ENCODE data around the gene PRDM11.

PRDM11 gene

DNA sequence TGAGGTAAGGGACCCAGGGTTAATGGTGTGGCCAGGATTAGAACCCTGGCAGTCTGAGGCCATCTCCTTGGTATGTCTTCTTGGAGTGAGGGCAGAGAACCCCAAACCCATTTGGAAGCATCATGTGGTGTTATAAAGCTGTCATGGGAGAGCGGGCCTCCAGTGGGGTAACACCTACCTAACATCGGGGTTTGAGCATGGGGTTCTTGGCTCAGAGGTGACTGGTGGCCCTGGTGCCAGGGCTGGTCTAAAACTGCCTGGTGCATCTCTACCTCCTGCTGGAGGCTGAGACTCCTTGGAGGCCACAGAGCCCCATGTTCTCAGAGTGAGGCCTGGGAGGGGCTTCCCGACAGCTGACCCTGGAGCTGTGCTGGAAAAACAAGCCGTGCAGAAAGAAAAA lies 4.5 kb downstream of the PRDM11 start:
- no peak for ATAC-seq (ENCODE audit: insufficient read depth, low read depth)
- peaks cover 11% of the 10 kb centered on the region; the same call in 1 of the 2 replicates for H4K20me1 ChIP-seq (ENCODE audit: insufficient read depth, low read length)
- no peak overlapping the region for H3K9ac ChIP-seq (ENCODE audit: low read depth, low read length)
- no peaks in the 10 kb centered on the region for H3K36me3 ChIP-seq (ENCODE audit: insufficient read depth, low read length)
- H3K4me2 ChIP-seq (ENCODE audit: insufficient read depth, low read length), result no peak overlapping the region
- DNase-seq, result no peak
- no peak overlapping the region for H3K27ac ChIP-seq (ENCODE audit: low read length)
- H3K4me3 ChIP-seq (ENCODE audit: low read depth in 1 of 2, low read length in 2 of 2), result no peak overlapping the region
- peaks cover 5% of the 10 kb centered on the region for H3K27me3 ChIP-seq (ENCODE audit: insufficient read depth, low read length, poor library complexity)
- H3K9me3 ChIP-seq (ENCODE audit: insufficient read depth, low read length, severe bottlenecking), result no peaks in the 10 kb centered on the region
- TF ChIP-seq EZH2 (IDR thresholded peaks at IDR 0.05; ENCODE audit: borderline replicate concordance, low read depth, low read length, severe bottlenecking) (no peak), CTCF (IDR thresholded peaks at IDR 0.05; ENCODE audit: borderline replicate concordance, extremely low read depth, low read length, poor library complexity, severe bottlenecking) (no peak)
- no peak overlapping the region for H2AFZ ChIP-seq (ENCODE audit: low read depth, low read length)
- peaks cover 18% of the 10 kb centered on the region for H3K4me1 ChIP-seq (ENCODE audit: insufficient read depth, low read length)
- H3K79me2 ChIP-seq (ENCODE audit: insufficient read depth, low read length), result no peaks in the 10 kb centered on the region; the same call in 1 of the 2 replicates

- DNase-seq, result no peak
- Histone ChIP-seq H3K9ac (ENCODE audit: low read depth, low read length) (no peak overlapping the region), H2AFZ (ENCODE audit: low read depth, low read length) (no peak overlapping the region), H3K9me3 (ENCODE audit: insufficient read depth, low read length, severe bottlenecking) (no peaks in the 10 kb centered on the region), H3K27ac (ENCODE audit: low read length) (no peak overlapping the region), H3K4me2 (ENCODE audit: insufficient read depth, low read length) (no peak overlapping the region), H3K27me3 (ENCODE audit: insufficient read depth, low read length, poor library complexity) (no peaks in the 10 kb centered on the region), H3K36me3 (ENCODE audit: insufficient read depth, low read length) (no peaks in the 10 kb centered on the region), H4K20me1 (ENCODE audit: insufficient read depth, low read length) (peaks cover 16% of the 10 kb centered on the region; the same call in 1 of the 2 replicates), H3K4me3 (ENCODE audit: low read depth in 1 of 2, low read length in 2 of 2) (no peak overlapping the region), H3K79me2 (ENCODE audit: insufficient read depth, low read length) (no peaks in the 10 kb centered on the region; the same call in 1 of the 2 replicates), H3K4me1 (ENCODE audit: insufficient read depth, low read length) (peaks cover 14% of the 10 kb centered on the region)
- no peak for ATAC-seq (ENCODE audit: insufficient read depth, low read depth)
- TF ChIP-seq CTCF (IDR thresholded peaks at IDR 0.05; ENCODE audit: borderline replicate concordance, extremely low read depth, low read length, poor library complexity, severe bottlenecking) (no peak), EZH2 (IDR thresholded peaks at IDR 0.05; ENCODE audit: borderline replicate concordance, low read depth, low read length, severe bottlenecking) (no peak)
Measured at GRCh38 chr11:45151362-45151982, 5.0 kb downstream of the PRDM11 start.

- H3K9ac ChIP-seq (ENCODE audit: low read depth, low read length), result no peak overlapping the region
- peaks cover 25% of the 10 kb centered on the region; the same call in 1 of the 2 replicates for H4K20me1 ChIP-seq (ENCODE audit: insufficient read depth, low read length)
- ATAC-seq (ENCODE audit: insufficient read depth, low read depth) (no peak), DNase-seq (no peak)
- no peaks in the 10 kb centered on the region for H3K79me2 ChIP-seq (ENCODE audit: insufficient read depth, low read length)
- no peak overlapping the region for H3K4me2 ChIP-seq (ENCODE audit: insufficient read depth, low read length)
- H3K36me3 ChIP-seq (ENCODE audit: insufficient read depth, low read length), result no peaks in the 10 kb centered on the region
- H3K27me3 ChIP-seq (ENCODE audit: insufficient read depth, low read length, poor library complexity), result no peaks in the 10 kb centered on the region
- no peak overlapping the region for H3K4me3 ChIP-seq (ENCODE audit: low read depth in 1 of 2, low read length in 2 of 2)
- H3K4me1 ChIP-seq (ENCODE audit: insufficient read depth, low read length), result peaks cover 5% of the 10 kb centered on the region
- TF ChIP-seq EZH2 (IDR thresholded peaks at IDR 0.05; ENCODE audit: borderline replicate concordance, low read depth, low read length, severe bottlenecking) (no peak), CTCF (IDR thresholded peaks at IDR 0.05; ENCODE audit: borderline replicate concordance, extremely low read depth, low read length, poor library complexity, severe bottlenecking) (no peak)
- H3K27ac ChIP-seq (ENCODE audit: low read length), result no peak overlapping the region
- H2AFZ ChIP-seq (ENCODE audit: low read depth, low read length), result no peak overlapping the region
- no peaks in the 10 kb centered on the region for H3K9me3 ChIP-seq (ENCODE audit: insufficient read depth, low read length, severe bottlenecking)
Measured at GRCh38 chr11:45152740-45153595, 6.5 kb downstream of the PRDM11 start.

Measured in DND-41 (cell line).